SK-N-SH treated with all-trans-retinoic acid at 6 μM for 48 hours (cell line): ENCODE data around the gene NCAM2.

ENCODE experiments used
- ATAC-seq: fragments of 200-7000 bp; cut with Tn5 transposase; 3 replicates; pipeline ENCODE4 v1.9.1; 2020; ENCODE audit warnings: mild to moderate bottlenecking, moderate library complexity
- ARNTL ChIP-seq: fragments of 450-650 bp; formaldehyde crosslinking; IDR thresholded peaks from 2 replicates; pipeline ENCODE4 v1.5.0; 2020; ENCODE audit warnings: low read depth, mild to moderate bottlenecking, moderate library complexity, borderline replicate concordance
- BACH2 ChIP-seq: fragments of 250-450 bp; sonication (Bioruptor Pico); IDR thresholded peaks from 2 replicates; pipeline ENCODE4 v1.9.0; 2021; ENCODE audit warnings: mild to moderate bottlenecking, borderline replicate concordance
- CSDC2 ChIP-seq: fragments of 250-450 bp; sonication (Bioruptor Pico); IDR thresholded peaks from 2 replicates; pipeline ENCODE4 v1.5.0; 2020; ENCODE audit warnings: mild to moderate bottlenecking, moderate library complexity
- ESRRG ChIP-seq: fragments of 250-450 bp; sonication (Bioruptor Pico); IDR thresholded peaks from 2 replicates; pipeline ENCODE4 v1.6.1; 2021; ENCODE audit warnings: mild to moderate bottlenecking
- ISL1 ChIP-seq: fragments of 250-450 bp; sonication (Bioruptor Pico); IDR thresholded peaks from 2 replicates; pipeline ENCODE4 v2.1.2; 2022; ENCODE audit warnings: mild to moderate bottlenecking, moderate library complexity
- OSR1 ChIP-seq: fragments of 250-450 bp; sonication (Bioruptor Pico); IDR thresholded peaks from 2 replicates; pipeline ENCODE4 v1.8.0; 2022; ENCODE audit warnings: moderate library complexity, mild to moderate bottlenecking, inconsistent platforms
- PPARA ChIP-seq: fragments of 250-450 bp; sonication (Bioruptor Pico); IDR thresholded peaks from 2 replicates; pipeline ENCODE4 v1.5.0; 2020; ENCODE audit warnings: mild to moderate bottlenecking, borderline replicate concordance
- RARB ChIP-seq: fragments of 250-450 bp; sonication (Bioruptor Pico); IDR thresholded peaks from 2 replicates; pipeline ENCODE4 v1.8.0; 2021; ENCODE audit warnings: mild to moderate bottlenecking, moderate library complexity
- SNAI2 ChIP-seq: fragments of 250-450 bp; sonication (Bioruptor Pico); IDR thresholded peaks from 2 replicates; pipeline ENCODE4 v1.5.0; 2020; ENCODE audit warnings: mild to moderate bottlenecking, moderate library complexity
- TCF4 ChIP-seq: fragments of 250-450 bp; sonication (Bioruptor Pico); IDR thresholded peaks from 2 replicates; pipeline ENCODE4 v1.8.0; 2021; ENCODE audit warnings: mild to moderate bottlenecking, moderate library complexity, borderline replicate concordance
- TOX ChIP-seq: fragments of 250-450 bp; sonication (Bioruptor Pico); IDR thresholded peaks from 2 replicates; pipeline ENCODE4 v1.8.0; 2021; ENCODE audit warnings: mild to moderate bottlenecking, moderate library complexity, borderline replicate concordance
- ZC3H10 ChIP-seq: fragments of 250-450 bp; sonication (Bioruptor Pico); IDR thresholded peaks from 2 replicates; pipeline ENCODE4 v1.5.1; 2021; ENCODE audit warnings: mild to moderate bottlenecking, moderate library complexity
- ZFP3 ChIP-seq: fragments of 250-450 bp; sonication (Bioruptor Pico); IDR thresholded peaks from 2 replicates; pipeline ENCODE4 v1.5.0; 2020; ENCODE audit warnings: mild to moderate bottlenecking, moderate library complexity
- ZFP30 ChIP-seq: fragments of 450-650 bp; formaldehyde crosslinking; IDR thresholded peaks from 2 replicates; pipeline ENCODE4 v1.5.0; 2022; ENCODE audit warnings: mild to moderate bottlenecking, moderate library complexity
- ZNF565 ChIP-seq: fragments of 450-650 bp; formaldehyde crosslinking; conservative IDR thresholded peaks from 2 replicates; pipeline ENCODE4 v1.5.0; 2020; ENCODE audit warnings: low read depth, mild to moderate bottlenecking, moderate library complexity
- ZNF70 ChIP-seq: fragments of 450-650 bp; formaldehyde crosslinking; IDR thresholded peaks from 2 replicates; pipeline ENCODE4 v1.5.0; 2020; ENCODE audit warnings: mild to moderate bottlenecking, moderate library complexity
- ZNF8 ChIP-seq: fragments of 450-650 bp; formaldehyde crosslinking; IDR thresholded peaks from 2 replicates; pipeline ENCODE4 v1.5.0; 2020; ENCODE audit warnings: mild to moderate bottlenecking, moderate library complexity
- TF ChIP-seq, protein P1 (sequence below): fragments of 250-450 bp; sonication (Bioruptor Pico); IDR thresholded peaks from 2 replicates; pipeline ENCODE4 v1.5.1; 2020; ENCODE audit warnings: low read depth, mild to moderate bottlenecking, moderate library complexity
- TF ChIP-seq, protein P2 (sequence below): fragments of 250-450 bp; sonication (Bioruptor Pico); IDR thresholded peaks from 2 replicates; pipeline ENCODE4 v1.5.1; 2021; ENCODE audit warnings: mild to moderate bottlenecking, moderate library complexity
- TF ChIP-seq, protein P3 (sequence below): fragments of 250-450 bp; sonication (Bioruptor Pico); IDR thresholded peaks from 2 replicates; pipeline ENCODE4 v1.8.0; 2020; ENCODE audit warnings: mild to moderate bottlenecking, moderate library complexity, borderline replicate concordance
- TF ChIP-seq, protein P4 (sequence below): fragments of 250-450 bp; sonication (Bioruptor Pico); IDR thresholded peaks from 2 replicates; pipeline ENCODE4 v1.8.0; 2021; ENCODE audit warnings: low read depth, mild to moderate bottlenecking, moderate library complexity, borderline replicate concordance

Gene NCAM2

DNA sequence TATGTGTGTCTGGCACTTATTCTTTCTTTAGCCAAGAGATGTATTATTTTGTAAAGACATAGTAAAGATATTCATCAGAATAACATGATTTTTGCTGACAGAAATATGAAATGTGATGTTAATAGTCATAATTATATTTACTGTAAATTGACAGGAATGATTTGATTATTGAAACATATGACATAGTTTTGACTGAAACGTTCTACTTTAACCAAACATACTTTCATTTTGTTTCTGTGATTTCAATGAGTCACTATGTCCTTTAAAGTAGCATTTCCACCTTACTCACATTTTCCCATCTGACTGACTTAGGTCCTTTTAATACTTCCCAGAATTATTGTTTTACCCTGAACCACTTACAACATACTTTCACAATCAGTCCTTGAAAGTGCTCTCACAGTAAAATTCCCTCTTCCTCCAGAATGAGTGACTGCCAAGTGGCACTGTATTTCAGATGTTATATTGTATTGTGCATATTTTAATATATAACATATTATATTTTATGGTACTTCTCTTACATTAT lies 437.9 kb downstream of the NCAM2 start:
- TF ChIP-seq, protein P1, sequence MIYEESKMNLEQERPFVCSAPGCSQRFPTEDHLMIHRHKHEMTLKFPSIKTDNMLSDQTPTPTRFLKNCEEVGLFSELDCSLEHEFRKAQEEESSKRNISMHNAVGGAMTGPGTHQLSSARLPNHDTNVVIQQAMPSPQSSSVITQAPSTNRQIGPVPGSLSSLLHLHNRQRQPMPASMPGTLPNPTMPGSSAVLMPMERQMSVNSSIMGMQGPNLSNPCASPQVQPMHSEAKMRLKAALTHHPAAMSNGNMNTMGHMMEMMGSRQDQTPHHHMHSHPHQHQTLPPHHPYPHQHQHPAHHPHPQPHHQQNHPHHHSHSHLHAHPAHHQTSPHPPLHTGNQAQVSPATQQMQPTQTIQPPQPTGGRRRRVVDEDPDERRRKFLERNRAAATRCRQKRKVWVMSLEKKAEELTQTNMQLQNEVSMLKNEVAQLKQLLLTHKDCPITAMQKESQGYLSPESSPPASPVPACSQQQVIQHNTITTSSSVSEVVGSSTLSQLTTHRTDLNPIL: peak; percentile 42; the same call in 1 of the 2 replicates
- TF ChIP-seq ISL1 (CRISPR knock-in tag) (peak; percentile 94), PPARA (CRISPR knock-in tag) (no peak), ZC3H10 (CRISPR knock-in tag) (peak; percentile 36; the same call in 1 of the 2 replicates)
- ATAC-seq: no peak; the same call in 1 of the 3 replicates

DNA sequence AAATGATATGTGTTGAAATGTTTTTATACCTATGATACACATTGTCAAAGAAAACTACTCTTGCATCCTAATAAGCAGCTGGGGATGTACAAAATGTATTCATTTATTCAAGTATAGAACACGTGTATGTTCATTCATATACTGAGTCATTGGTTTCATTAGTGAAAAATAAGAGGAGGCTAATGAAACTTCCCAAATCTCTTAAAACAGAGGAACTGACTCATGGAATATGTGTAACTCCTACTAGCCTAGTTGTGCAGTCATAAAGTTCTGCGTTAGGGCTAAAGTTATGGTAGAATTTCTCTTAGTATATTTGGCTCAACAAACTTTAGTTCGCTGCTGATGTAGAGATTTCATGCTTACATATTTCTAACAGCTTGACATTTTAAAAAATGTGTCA lies 441.6 kb downstream of the NCAM2 start:
- no peak for TF ChIP-seq SNAI2 (CRISPR knock-in tag)
- no peak for TF ChIP-seq ZFP30 (CRISPR knock-in tag)
- no peak for TF ChIP-seq TOX (CRISPR knock-in tag)
- no peak for TF ChIP-seq CSDC2
- no peak for TF ChIP-seq OSR1 (CRISPR knock-in tag)
- TF ChIP-seq ESRRG (CRISPR knock-in tag): no peak
- no peak for TF ChIP-seq ZNF565 (CRISPR knock-in tag)
- TF ChIP-seq RARB (CRISPR knock-in tag): no peak
- no peak for TF ChIP-seq TCF4
- no peak for TF ChIP-seq ZNF8 (CRISPR knock-in tag)
- TF ChIP-seq ISL1 (CRISPR knock-in tag): no peak
- TF ChIP-seq, protein P2, sequence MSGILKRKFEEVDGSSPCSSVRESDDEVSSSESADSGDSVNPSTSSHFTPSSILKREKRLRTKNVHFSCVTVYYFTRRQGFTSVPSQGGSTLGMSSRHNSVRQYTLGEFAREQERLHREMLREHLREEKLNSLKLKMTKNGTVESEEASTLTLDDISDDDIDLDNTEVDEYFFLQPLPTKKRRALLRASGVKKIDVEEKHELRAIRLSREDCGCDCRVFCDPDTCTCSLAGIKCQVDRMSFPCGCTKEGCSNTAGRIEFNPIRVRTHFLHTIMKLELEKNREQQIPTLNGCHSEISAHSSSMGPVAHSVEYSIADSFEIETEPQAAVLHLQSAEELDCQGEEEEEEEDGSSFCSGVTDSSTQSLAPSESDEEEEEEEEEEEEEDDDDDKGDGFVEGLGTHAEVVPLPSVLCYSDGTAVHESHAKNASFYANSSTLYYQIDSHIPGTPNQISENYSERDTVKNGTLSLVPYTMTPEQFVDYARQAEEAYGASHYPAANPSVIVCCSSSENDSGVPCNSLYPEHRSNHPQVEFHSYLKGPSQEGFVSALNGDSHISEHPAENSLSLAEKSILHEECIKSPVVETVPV (CRISPR knock-in tag): no peak
- TF ChIP-seq ZNF70 (CRISPR knock-in tag): no peak
- TF ChIP-seq ARNTL: no peak
- no peak for TF ChIP-seq BACH2 (CRISPR knock-in tag)
- no peak for TF ChIP-seq ZFP3 (CRISPR knock-in tag)
- TF ChIP-seq, protein P1: no peak
- TF ChIP-seq, protein P3, sequence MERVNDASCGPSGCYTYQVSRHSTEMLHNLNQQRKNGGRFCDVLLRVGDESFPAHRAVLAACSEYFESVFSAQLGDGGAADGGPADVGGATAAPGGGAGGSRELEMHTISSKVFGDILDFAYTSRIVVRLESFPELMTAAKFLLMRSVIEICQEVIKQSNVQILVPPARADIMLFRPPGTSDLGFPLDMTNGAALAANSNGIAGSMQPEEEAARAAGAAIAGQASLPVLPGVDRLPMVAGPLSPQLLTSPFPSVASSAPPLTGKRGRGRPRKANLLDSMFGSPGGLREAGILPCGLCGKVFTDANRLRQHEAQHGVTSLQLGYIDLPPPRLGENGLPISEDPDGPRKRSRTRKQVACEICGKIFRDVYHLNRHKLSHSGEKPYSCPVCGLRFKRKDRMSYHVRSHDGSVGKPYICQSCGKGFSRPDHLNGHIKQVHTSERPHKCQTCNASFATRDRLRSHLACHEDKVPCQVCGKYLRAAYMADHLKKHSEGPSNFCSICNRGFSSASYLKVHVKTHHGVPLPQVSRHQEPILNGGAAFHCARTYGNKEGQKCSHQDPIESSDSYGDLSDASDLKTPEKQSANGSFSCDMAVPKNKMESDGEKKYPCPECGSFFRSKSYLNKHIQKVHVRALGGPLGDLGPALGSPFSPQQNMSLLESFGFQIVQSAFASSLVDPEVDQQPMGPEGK (CRISPR knock-in tag): no peak
- TF ChIP-seq, all 23 proteins: peak for 0
- ATAC-seq: no peak

DNA sequence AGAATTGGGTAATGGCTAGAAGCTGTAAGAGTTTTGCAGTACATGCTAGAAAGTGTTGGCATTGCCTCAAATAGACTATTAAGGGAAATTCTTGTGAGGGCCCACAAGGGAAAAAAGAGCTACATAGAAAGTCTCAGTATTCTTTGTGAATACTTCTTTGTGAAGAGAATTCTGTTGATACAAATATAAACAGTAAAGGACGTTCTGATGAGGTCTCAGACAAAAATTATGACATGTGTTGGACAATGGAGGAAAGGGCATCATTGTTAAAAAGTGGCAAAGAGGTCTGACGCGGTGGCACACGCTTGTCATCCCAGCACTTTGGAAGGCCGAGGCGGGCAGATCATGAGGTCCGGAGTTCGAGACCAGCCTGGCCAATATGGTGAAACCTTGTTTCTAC lies 458.9 kb downstream of the NCAM2 start:
- ATAC-seq: no peak
- TF ChIP-seq OSR1 (CRISPR knock-in tag): no peak
- TF ChIP-seq ZFP3 (CRISPR knock-in tag): no peak
- no peak for TF ChIP-seq ZNF565 (CRISPR knock-in tag)
- no peak for TF ChIP-seq ZNF8 (CRISPR knock-in tag)
- no peak for TF ChIP-seq ESRRG (CRISPR knock-in tag)
- TF ChIP-seq TOX (CRISPR knock-in tag): no peak
- TF ChIP-seq SNAI2 (CRISPR knock-in tag): no peak
- no peak for TF ChIP-seq CSDC2
- no peak for TF ChIP-seq ZNF70 (CRISPR knock-in tag)
- TF ChIP-seq, protein P1: no peak
- TF ChIP-seq ARNTL: no peak

DNA sequence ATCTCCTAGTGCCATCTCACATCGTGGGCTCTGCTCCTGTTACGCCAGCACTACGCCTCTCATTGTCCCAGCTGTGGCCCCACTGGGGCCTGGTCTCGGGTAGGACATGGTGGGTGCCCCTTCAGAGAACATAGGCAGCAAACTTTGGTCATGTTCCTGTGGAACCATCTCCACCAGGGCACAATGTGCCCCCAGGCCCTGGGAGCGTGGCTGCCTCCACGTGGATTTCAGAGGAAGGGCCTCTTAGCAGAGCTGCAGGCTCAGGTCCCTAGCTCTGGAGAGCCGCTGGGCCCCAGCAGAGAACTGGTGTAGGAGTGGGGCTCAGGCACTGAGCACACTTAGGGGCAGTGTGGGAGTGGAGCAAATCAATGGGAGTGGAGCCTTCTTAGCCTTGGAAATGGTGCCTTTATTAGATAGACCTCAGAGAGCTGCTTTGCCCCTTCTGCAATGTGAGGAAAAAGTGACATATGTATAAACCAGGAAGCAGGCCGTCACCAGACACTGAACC lies 460.0 kb downstream of the NCAM2 start:
- ATAC-seq: no peak
- TF ChIP-seq BACH2 (CRISPR knock-in tag): no peak
- TF ChIP-seq OSR1 (CRISPR knock-in tag): no peak
- TF ChIP-seq ISL1 (CRISPR knock-in tag): no peak
- TF ChIP-seq ZFP30 (CRISPR knock-in tag): no peak
- no peak for TF ChIP-seq ZNF70 (CRISPR knock-in tag)
- TF ChIP-seq ZC3H10 (CRISPR knock-in tag): no peak
- no peak for TF ChIP-seq ESRRG (CRISPR knock-in tag)
- TF ChIP-seq, protein P2 (CRISPR knock-in tag): no peak
- TF ChIP-seq, protein P4, sequence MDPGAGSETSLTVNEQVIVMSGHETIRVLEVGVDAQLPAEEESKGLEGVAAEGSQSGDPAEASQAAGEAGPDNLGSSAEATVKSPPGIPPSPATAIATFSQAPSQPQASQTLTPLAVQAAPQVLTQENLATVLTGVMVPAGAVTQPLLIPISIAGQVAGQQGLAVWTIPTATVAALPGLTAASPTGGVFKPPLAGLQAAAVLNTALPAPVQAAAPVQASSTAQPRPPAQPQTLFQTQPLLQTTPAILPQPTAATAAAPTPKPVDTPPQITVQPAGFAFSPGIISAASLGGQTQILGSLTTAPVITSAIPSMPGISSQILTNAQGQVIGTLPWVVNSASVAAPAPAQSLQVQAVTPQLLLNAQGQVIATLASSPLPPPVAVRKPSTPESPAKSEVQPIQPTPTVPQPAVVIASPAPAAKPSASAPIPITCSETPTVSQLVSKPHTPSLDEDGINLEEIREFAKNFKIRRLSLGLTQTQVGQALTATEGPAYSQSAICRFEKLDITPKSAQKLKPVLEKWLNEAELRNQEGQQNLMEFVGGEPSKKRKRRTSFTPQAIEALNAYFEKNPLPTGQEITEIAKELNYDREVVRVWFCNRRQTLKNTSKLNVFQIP (CRISPR knock-in tag): no peak
- no peak for TF ChIP-seq PPARA (CRISPR knock-in tag)
- no peak for TF ChIP-seq ARNTL
- TF ChIP-seq, protein P3 (CRISPR knock-in tag): no peak
- TF ChIP-seq TOX (CRISPR knock-in tag): no peak
- TF ChIP-seq RARB (CRISPR knock-in tag): no peak
